ENCODE results near the gene RAP1GAP. TPM values are rescaled to one million over a fixed set of nuclear protein-coding genes. Genes with fewer than 3 reads are reported as not detected.

RAP1GAP gene
- 41.9 and 97.0 TPM in 2 replicates for total RNA-seq (2011; cell fraction: chromatin; rRNA removed; ENCODE audit: low replicate concordance)
- 41.8 and 44.9 TPM in 2 replicates for total RNA-seq (2011; cell fraction: nucleolus; rRNA removed)
- 34.0 and 35.7 TPM in 2 replicates for total RNA-seq (2011; cell fraction: nucleoplasm; rRNA removed)
- total RNA-seq (2014; rRNA removed): 19.2 and 28.0 TPM in 2 replicates
- total RNA-seq (2014; rRNA removed; fragmentation: Illumina TruSeq; extraction: Trizol): 7.0 and 7.3 TPM in 2 replicates
- total RNA-seq (2015; rRNA removed; fragmentation: Illumina TruSeq; extraction: Trizol): 9.5 and 9.7 TPM in 2 replicates
- total RNA-seq (2021): 30.2 and 31.0 TPM in 2 replicates
- 30.2 and 36.0 TPM in 2 replicates for polyA plus RNA-seq (2011; rRNA removed)
- 27.3 and 36.3 TPM in 2 replicates for polyA plus RNA-seq (2011; cell fraction: cytosol; rRNA removed)
- 68.0 and 110 TPM in 2 replicates for polyA plus RNA-seq (2011; cell fraction: nucleus; rRNA removed)
- 23.3 and 41.5 TPM in 2 replicates for polyA plus RNA-seq (2012)
- 23.5 and 26.5 TPM in 2 replicates for polyA plus RNA-seq (2014; fragmentation: Illumina TruSeq; extraction: Trizol)
- under 1 TPM; 0.29 to 0.51 TPM for polyA plus RNA-seq (2014; fragmentation: Nextera tagmentation; extraction: Ambion mirVana)
- polyA plus RNA-seq (2014; rRNA removed): 21.7 and 22.3 TPM in 2 replicates
- 25.4 and 27.5 TPM in 2 replicates for polyA minus RNA-seq (2011; rRNA and poly(A)+ RNA removed)
- 22.4 and 26.1 TPM in 2 replicates for polyA minus RNA-seq (2011; cell fraction: cytosol; rRNA and poly(A)+ RNA removed)
- 26.9 and 27.0 TPM in 2 replicates for polyA minus RNA-seq (2011; cell fraction: nucleus; rRNA and poly(A)+ RNA removed)
- percentile 59 among the genes with signal in this experiment for Bru-seq, nascent RNA
- percentile 55 among the genes with signal in this experiment for BruChase-seq, experiment 1, labeled RNA remaining after a 2-hour chase
- percentile 57 among the genes with signal in this experiment for BruChase-seq, experiment 2, labeled RNA remaining after a 6-hour chase
- long read RNA-seq, experiment 1, transcript RAP1GAP-204 (23 exons, 3,318 nt): minor isoform, 5 of 130 reads
- long read RNA-seq, experiment 1, transcript RAP1GAP-211 (25 exons, 2,489 nt): major isoform, 7 of 130 reads
- long read RNA-seq, experiment 1, transcript RAP1GAP-206 (25 exons, 3,271 nt): minor isoform, 5 of 130 reads
- long read RNA-seq, experiment 1, partial matches to known transcripts: 53 of 130 reads
- long read RNA-seq, experiment 1, other reads (novel, unspliced or antisense): 60 of 130 reads
- long read RNA-seq, experiment 2, partial matches to known transcripts: 24 of 50 reads
- long read RNA-seq, experiment 2, other reads (novel, unspliced or antisense): 24 of 50 reads
- long read RNA-seq, experiment 3, partial matches to known transcripts: 4 of 12 reads
- long read RNA-seq, experiment 3, other reads (novel, unspliced or antisense): 6 of 12 reads

DNA sequence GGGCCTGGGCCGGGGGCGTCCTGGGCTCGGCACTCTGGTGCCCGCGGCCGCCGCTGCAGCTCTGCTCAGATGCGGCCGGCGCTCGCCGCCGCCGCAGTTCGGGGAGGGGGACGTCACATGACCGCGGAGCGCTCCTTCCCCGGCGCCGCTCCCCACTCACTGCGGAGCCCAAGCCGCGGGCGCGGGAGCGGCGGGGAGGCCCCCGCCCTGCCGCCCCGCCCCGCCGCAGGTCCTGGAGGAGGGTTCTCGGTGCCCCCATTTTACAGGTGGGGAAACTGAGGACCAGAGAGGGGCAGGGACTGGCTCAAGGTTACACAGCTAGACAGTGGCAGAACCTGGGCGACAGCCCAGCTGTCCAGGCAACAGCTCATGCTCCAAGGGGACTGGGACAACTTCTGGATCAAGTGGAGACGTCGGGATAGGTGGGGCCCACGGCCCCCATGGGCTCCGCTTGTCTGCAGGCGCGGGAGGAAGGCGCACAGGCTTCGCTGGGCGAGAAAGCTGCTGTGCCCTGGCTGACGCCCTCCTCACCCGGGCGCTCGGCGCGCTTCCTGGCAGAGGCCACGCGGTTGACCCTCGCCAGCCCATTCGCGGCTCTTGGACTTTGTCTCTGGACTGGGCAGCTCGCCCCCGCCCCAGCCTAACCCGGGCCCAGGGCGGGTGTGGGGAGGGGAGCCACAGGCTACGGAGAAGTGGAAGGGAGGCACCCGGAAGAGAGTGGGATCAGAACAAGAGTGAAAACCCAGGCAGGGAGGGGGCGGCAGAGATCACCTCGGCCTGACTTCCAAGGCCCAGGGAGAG is at the start of gene RAP1GAP:
Gene RAP1GAP (minus strand): TSS at position 100 of the 801 bp plus-strand sequence. CDS start 49,325 bp downstream, outside the sequence.
- peak within 1 kb of the TSS; percentile 85 for H3K27ac ChIP-seq (ENCODE audit: extremely low read depth, low read depth, low read length)
- peak within 1 kb of the TSS; percentile 93 for H3K4me2 ChIP-seq (ENCODE audit: insufficient read depth, low read length)
- H3K9me3 ChIP-seq (replicated peaks; ENCODE audit: control insufficient read depth, insufficient read depth, low read depth, low read length): no peaks in the 10 kb centered on the region
- ATAC-seq (peak; percentile 87), FAIRE-seq (no peak), DNase-seq (ENCODE audit: extremely low read depth in 1 of 4, low spot score in 3 of 4) (peak; percentile 89 to 93 (median 92))
- peaks cover 40 to 51% of the 10 kb centered on the region in 2 experiments for H3K4me1 ChIP-seq (replicated peaks in 1 of 2; ENCODE audit: control insufficient read depth in 2 of 2, insufficient read depth in 2 of 2, low read length in 2 of 2)
- no TSS peak for BruUV-seq (replicated peaks)
- no peaks in the 10 kb centered on the region for H3K9me1 ChIP-seq (ENCODE audit: control insufficient read depth, insufficient read depth, low read length)
- ChIA-PET CTCF (ENCODE audit: low intra/inter-chr PET ratio) (interaction anchor here (0.6 to 0.7 kb wide), 2 partner anchors 113 to 291 kb away, joined by 3 to 4 read pairs; no protein-coding TSS in a partner anchor), POLR2A (interaction anchor here (0.6 to 1.6 kb wide), 7 partner anchors 8 to 34 kb away, joined by 3 to 4 read pairs (median 3); no protein-coding TSS in a partner anchor)
- in situ Hi-C loops (cut with MboI): loop anchor here (25.0 kb wide), 1 partner anchor 157 kb away; the partner anchor contains the start of gene ALPL
- intact Hi-C loops (cut with micrococcal nuclease): loop anchor here (5.0 kb wide), 1 partner anchor 113 kb away; the partner anchor contains the start of gene USP48
- H4K20me1 ChIP-seq (replicated peaks; ENCODE audit: control insufficient read depth, insufficient read depth, low read length): no peaks in the 10 kb centered on the region; the same call in 1 of the 2 replicates
- H3K36me3 ChIP-seq (ENCODE audit: control insufficient read depth, insufficient read depth, low read length): peaks cover 8% of the 10 kb centered on the region; the same call in 1 of the 3 replicates
- peak within 1 kb of the TSS; percentile 83 for H2AFZ ChIP-seq (ENCODE audit: low read depth, low read length)
- H3K4me3 ChIP-seq: peak within 1 kb of the TSS; percentile 56
- no peaks in the 10 kb centered on the region for H3K27me3 ChIP-seq (ENCODE audit: control insufficient read depth in 2 of 2, insufficient read depth in 2 of 2, low read length in 2 of 2)
- H3K9ac ChIP-seq (ENCODE audit: insufficient read depth in 1 of 2, low read depth in 2 of 2, low read length in 2 of 2): peak within 1 kb of the TSS; percentile 87 to 91
- 7% methylated on average over 55 of the region's 64 CpGs for WGBS (ENCODE audit: insufficient coverage, low coverage, missing lambda C conversion rate)
- peaks cover 12% of the 10 kb centered on the region for H3K79me2 ChIP-seq (ENCODE audit: control insufficient read depth, insufficient read depth, low read length)
- TF ChIP-seq, protein P1, sequence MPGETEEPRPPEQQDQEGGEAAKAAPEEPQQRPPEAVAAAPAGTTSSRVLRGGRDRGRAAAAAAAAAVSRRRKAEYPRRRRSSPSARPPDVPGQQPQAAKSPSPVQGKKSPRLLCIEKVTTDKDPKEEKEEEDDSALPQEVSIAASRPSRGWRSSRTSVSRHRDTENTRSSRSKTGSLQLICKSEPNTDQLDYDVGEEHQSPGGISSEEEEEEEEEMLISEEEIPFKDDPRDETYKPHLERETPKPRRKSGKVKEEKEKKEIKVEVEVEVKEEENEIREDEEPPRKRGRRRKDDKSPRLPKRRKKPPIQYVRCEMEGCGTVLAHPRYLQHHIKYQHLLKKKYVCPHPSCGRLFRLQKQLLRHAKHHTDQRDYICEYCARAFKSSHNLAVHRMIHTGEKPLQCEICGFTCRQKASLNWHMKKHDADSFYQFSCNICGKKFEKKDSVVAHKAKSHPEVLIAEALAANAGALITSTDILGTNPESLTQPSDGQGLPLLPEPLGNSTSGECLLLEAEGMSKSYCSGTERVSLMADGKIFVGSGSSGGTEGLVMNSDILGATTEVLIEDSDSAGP (CRISPR knock-in tag; IDR thresholded peaks at IDR 0.05): no peak
- TF ChIP-seq COPS2 (conservative IDR thresholded peaks at IDR 0.05): no peak
- no peak for TF ChIP-seq ZNF75A (CRISPR knock-in tag; IDR thresholded peaks at IDR 0.05)
- TF ChIP-seq, protein P2, sequence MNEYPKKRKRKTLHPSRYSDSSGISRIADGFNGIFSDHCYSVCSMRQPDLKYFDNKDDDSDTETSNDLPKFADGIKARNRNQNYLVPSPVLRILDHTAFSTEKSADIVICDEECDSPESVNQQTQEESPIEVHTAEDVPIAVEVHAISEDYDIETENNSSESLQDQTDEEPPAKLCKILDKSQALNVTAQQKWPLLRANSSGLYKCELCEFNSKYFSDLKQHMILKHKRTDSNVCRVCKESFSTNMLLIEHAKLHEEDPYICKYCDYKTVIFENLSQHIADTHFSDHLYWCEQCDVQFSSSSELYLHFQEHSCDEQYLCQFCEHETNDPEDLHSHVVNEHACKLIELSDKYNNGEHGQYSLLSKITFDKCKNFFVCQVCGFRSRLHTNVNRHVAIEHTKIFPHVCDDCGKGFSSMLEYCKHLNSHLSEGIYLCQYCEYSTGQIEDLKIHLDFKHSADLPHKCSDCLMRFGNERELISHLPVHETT (CRISPR knock-in tag; conservative IDR thresholded peaks at IDR 0.05 in 1 of 2, IDR thresholded peaks at IDR 0.05 in 1 of 2): peak in 1 of 2 experiments; percentile 49; a peak in 2 of 4 replicates
- no peak for TF ChIP-seq ZNF41 (CRISPR knock-in tag; conservative IDR thresholded peaks at IDR 0.05)
- TF ChIP-seq IRF2 (CRISPR knock-in tag; IDR thresholded peaks at IDR 0.05): no peak
- TF ChIP-seq ZKSCAN3 (CRISPR knock-in tag; IDR thresholded peaks at IDR 0.05): no peak
- TF ChIP-seq ZFP1 (CRISPR knock-in tag; IDR thresholded peaks at IDR 0.05): no peak
- peak; percentile 25 for TF ChIP-seq NEUROD1 (IDR thresholded peaks at IDR 0.05; ENCODE audit: borderline replicate concordance, low read depth, low read length, partially characterized antibody)

Measured in K562 (cell line).